ENCODE measurements around the gene TGIF1. TPM values are rescaled to one million over a fixed set of nuclear protein-coding genes. Genes with fewer than 3 reads are reported as not detected.

The TGIF1 gene
- total RNA-seq, 2 donors from 2014 or later = 17.1 to 23.1 TPM

GRCh38 chr18:3478262-3478978 is 28.4 kb downstream of the TGIF1 start:
- Histone ChIP-seq H3K4me1 (no peaks in the 10 kb centered on the region), H3K9me3 (no peaks in the 10 kb centered on the region), H3K27ac (no peak overlapping the region), H3K36me3 (replicated peaks in 1 of 2; ENCODE audit: insufficient read depth in 1 of 2, low read depth in 2 of 2) (no peaks in the 10 kb centered on the region), H3K4me3 (no peak overlapping the region), H3K27me3 (no peaks in the 10 kb centered on the region)
- ATAC-seq (no peak), DNase-seq (no peak)
- intact Hi-C loops (cut with DNase I) = no loop called here
- TF ChIP-seq, protein P1, sequence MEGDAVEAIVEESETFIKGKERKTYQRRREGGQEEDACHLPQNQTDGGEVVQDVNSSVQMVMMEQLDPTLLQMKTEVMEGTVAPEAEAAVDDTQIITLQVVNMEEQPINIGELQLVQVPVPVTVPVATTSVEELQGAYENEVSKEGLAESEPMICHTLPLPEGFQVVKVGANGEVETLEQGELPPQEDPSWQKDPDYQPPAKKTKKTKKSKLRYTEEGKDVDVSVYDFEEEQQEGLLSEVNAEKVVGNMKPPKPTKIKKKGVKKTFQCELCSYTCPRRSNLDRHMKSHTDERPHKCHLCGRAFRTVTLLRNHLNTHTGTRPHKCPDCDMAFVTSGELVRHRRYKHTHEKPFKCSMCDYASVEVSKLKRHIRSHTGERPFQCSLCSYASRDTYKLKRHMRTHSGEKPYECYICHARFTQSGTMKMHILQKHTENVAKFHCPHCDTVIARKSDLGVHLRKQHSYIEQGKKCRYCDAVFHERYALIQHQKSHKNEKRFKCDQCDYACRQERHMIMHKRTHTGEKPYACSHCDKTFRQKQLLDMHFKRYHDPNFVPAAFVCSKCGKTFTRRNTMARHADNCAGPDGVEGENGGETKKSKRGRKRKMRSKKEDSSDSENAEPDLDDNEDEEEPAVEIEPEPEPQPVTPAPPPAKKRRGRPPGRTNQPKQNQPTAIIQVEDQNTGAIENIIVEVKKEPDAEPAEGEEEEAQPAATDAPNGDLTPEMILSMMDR (IDR thresholded peaks at IDR 0.05) = no peak
- TF ChIP-seq POLR2A (IDR thresholded peaks at IDR 0.05) = no peak
- 89 to 91% methylated on average over 8 of the region's 8 CpGs for WGBS, 2 donors

DNA sequence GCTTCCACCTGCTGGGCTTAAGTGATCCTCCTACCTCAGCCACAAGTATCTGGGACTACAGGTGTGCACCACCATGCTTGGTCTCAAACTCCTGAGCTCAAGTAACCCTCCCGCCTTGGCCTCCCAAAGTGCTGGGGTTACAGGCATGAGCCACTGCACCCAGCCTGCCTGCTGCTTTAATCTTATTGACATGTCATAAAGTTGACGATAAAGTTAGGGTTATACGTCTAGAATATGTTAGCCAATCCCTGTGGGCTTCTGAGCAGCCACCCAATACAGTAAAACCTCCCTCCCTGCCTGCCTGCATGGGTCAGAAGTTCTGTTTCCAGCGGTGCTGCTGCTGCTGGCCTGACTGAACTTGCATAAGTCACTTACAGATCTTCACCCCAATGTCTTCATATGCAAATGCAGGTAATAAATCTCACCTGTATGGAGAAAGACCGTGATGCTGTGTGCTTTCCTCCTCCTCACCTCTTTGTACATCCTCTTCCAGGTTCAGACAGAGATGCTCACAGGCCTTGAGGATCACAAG is 30.1 kb downstream of the TGIF1 start:
- Histone ChIP-seq H3K9me3 (no peaks in the 10 kb centered on the region), H3K4me3 (no peak overlapping the region), H3K27ac (no peak overlapping the region), H3K27me3 (no peaks in the 10 kb centered on the region), H3K36me3 (replicated peaks in 1 of 2; ENCODE audit: insufficient read depth in 1 of 2, low read depth in 2 of 2) (no peaks in the 10 kb centered on the region), H3K4me1 (no peaks in the 10 kb centered on the region)
- DNase-seq = no peak
- TF ChIP-seq, protein P1 (IDR thresholded peaks at IDR 0.05) = no peak
- TF ChIP-seq POLR2A (IDR thresholded peaks at IDR 0.05) = no peak
- intact Hi-C loops (cut with DNase I) = no loop called here
- no peak for ATAC-seq
- 70 to 78% methylated on average over 5 of the region's 5 CpGs for WGBS, 2 donors

DNA sequence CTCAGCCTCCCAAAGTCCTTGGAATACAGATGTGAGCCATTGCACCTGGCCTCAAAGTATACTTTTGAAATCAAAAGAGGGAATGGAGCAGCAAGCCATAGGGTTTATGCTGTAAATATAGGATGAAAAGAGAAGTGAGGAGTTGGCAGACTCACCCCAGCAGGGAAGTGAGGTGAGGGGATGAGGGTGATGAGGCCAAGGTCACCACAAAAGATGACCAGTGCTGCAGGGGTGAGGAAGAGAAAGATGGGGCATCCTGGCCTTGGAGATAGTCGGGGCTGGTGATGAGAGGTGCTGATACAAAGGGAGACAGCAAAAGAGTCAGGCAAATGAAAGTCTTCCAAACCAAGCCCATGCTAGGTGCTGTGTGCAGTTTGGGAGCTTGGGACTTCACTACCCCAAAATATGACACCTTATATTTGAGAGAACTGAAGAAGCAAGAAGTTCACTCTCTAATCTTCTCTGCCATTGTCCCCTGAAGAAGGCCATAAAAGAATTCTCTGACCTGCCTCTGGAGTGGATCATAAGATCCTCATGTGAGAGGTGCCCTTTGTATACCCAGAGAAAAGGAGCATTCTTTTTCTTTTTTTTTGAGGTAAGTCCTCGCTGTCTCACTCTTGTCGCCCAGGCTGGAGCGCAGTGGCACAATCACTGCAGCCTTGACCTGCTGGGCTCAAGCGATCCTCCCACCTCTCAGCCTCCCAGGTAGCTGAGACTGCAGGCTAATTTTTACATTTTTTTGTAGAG is 31.0 kb downstream of the TGIF1 start:
- ATAC-seq (no peak), DNase-seq (no peak)
- 83 to 88% methylated on average over 5 of the region's 5 CpGs for WGBS, 2 donors
- intact Hi-C loops (cut with DNase I) = no loop called here
- no peak for TF ChIP-seq POLR2A (IDR thresholded peaks at IDR 0.05)
- TF ChIP-seq, protein P1 (IDR thresholded peaks at IDR 0.05) = no peak
- Histone ChIP-seq H3K4me3 (no peak overlapping the region), H3K9me3 (no peaks in the 10 kb centered on the region), H3K4me1 (no peaks in the 10 kb centered on the region), H3K27me3 (no peaks in the 10 kb centered on the region), H3K36me3 (replicated peaks in 1 of 2; ENCODE audit: insufficient read depth in 1 of 2, low read depth in 2 of 2) (no peaks in the 10 kb centered on the region), H3K27ac (no peak overlapping the region)

- ATAC-seq (no peak), DNase-seq (peak in 3 of 4 donors; percentile 15 to 34 (median 20))
- Histone ChIP-seq H3K4me3 (no peak overlapping the region), H3K27me3 (no peaks in the 10 kb centered on the region), H3K36me3 (replicated peaks in 1 of 2; ENCODE audit: insufficient read depth in 1 of 2, low read depth in 2 of 2) (no peaks in the 10 kb centered on the region), H3K27ac (no peak overlapping the region), H3K4me1 (no peaks in the 10 kb centered on the region), H3K9me3 (no peaks in the 10 kb centered on the region)
- TF ChIP-seq, protein P1 (IDR thresholded peaks at IDR 0.05) = peak in 6 of 7 experiments; percentile 19 to 49 (median 26)
- no peak for TF ChIP-seq POLR2A (IDR thresholded peaks at IDR 0.05)
- intact Hi-C loops (cut with DNase I) = no loop called here
- WGBS, 2 donors = 35 to 41% methylated on average over 5 of the region's 5 CpGs
Measured at GRCh38 chr18:3481696-3482210, 31.8 kb downstream of the TGIF1 start.

All from body of pancreas (tissue), 4 donors.